Panc1 (cell line): Measurements from ENCODE around the gene OR8B3. TPM values are rescaled to one million over a fixed set of nuclear protein-coding genes. Genes with fewer than 3 reads are reported as not detected.
"Not testable (repeated sequence)": the region's sequence is repeated elsewhere in the genome, so short reads cannot be mapped to it uniquely, and the experiment has no call there.

Experiments used
- ATAC-seq: fragments of 200-7000 bp; cut with Tn5 transposase; 2 replicates; pipeline ENCODE4 v1.9.1; 2020; ENCODE audit warnings: mild to moderate bottlenecking, moderate library complexity
- BruUV-seq: library from RNA; stranded (reverse); fragments of 400-500 nt; replicated peaks from 2 replicates; lab custom pipeline; 2021; lab: Mats Ljungman, UMichigan
- CTCF ChIA-PET: fragments of 300-600 bp; sonication (Branson Sonifier 250); formaldehyde crosslinking; loops from one replicate; lab custom pipeline; 2022; ENCODE audit warnings: antibody characterized with exemption; lab: Charles Lee
- POLR2A ChIA-PET: fragments of 300-600 bp; sonication (Branson Sonifier 250); formaldehyde crosslinking; loops from one replicate; lab custom pipeline; 2022; ENCODE audit warnings: antibody characterized with exemption; lab: Charles Lee
- DNase-seq: peaks from one replicate; pipeline ENCODE4 v3.0.0-alpha.2; 2010; ENCODE audit warnings: low read depth, low spot score
- H3K27ac ChIP-seq: 2 replicates; pipeline ENCODE4 v1.5.1; 2011; ENCODE audit warnings: mild to moderate bottlenecking, low read length, inconsistent platforms
- H3K27me3 ChIP-seq: fragments of 200-500 bp; sonication (Bioruptor generic); 2 replicates; pipeline ENCODE4 v1.6.0; 2014; ENCODE audit warnings: low read length, inconsistent platforms; ENCODE audit not compliant: control insufficient read depth, insufficient read depth
- H3K36me3 ChIP-seq: fragments of 200-500 bp; sonication (Bioruptor generic); 2 replicates; pipeline ENCODE4 v1.5.1; 2014; ENCODE audit warnings: inconsistent platforms, mild to moderate bottlenecking, low read length, moderate library complexity; ENCODE audit not compliant: control insufficient read depth, insufficient read depth
- H3K4me1 ChIP-seq: 2 replicates; pipeline ENCODE4 v1.5.1; 2011; ENCODE audit warnings: inconsistent platforms, mild to moderate bottlenecking, low read length, moderate library complexity; ENCODE audit not compliant: control insufficient read depth, insufficient read depth
- H3K4me3 ChIP-seq, 2 experiments: 2 replicates each; pipeline ENCODE4 v1.5.1; 2011 to 2012; ENCODE audit warnings: low read depth in 2 of 2, low read length in 2 of 2, mild to moderate bottlenecking in 2 of 2, inconsistent platforms in 1 of 2, moderate library complexity in 1 of 2
- H3K9me3 ChIP-seq: fragments of 200-500 bp; sonication (Bioruptor generic); 2 replicates; pipeline ENCODE4 v1.5.1; 2014; ENCODE audit warnings: low read depth, mild to moderate bottlenecking, inconsistent platforms, low read length, moderate library complexity; ENCODE audit not compliant: control insufficient read depth, insufficient read depth
- CTCF ChIP-seq: fragments of 450-650 bp; IDR thresholded peaks from 2 replicates; pipeline ENCODE4 v1.5.1; 2017; ENCODE audit warnings: mild to moderate bottlenecking
- POLR2AphosphoS5 ChIP-seq: IDR thresholded peaks from 2 replicates; pipeline ENCODE4 v1.6.1; 2012; ENCODE audit warnings: mild to moderate bottlenecking, low read depth, low read length, moderate library complexity
- REST ChIP-seq, 2 experiments: IDR thresholded peaks; 2 replicates each; pipeline ENCODE4 v1.6.1; 2011 to 2012; ENCODE audit warnings: low read depth in 2 of 2, control low read depth in 1 of 2, low read length in 1 of 2, mild to moderate bottlenecking in 1 of 2, moderate library complexity in 1 of 2; ENCODE audit not compliant: insufficient read depth in 1 of 2
- SIN3A ChIP-seq: IDR thresholded peaks from 2 replicates; pipeline ENCODE4 v1.6.1; 2012; ENCODE audit warnings: low read depth, mild to moderate bottlenecking, low read length, moderate library complexity, borderline replicate concordance; ENCODE audit not compliant: insufficient read depth
- TCF7L2 ChIP-seq: IDR thresholded peaks from 2 replicates; pipeline ENCODE4 v1.6.1; 2011; ENCODE audit warnings: mild to moderate bottlenecking, low read depth, low read length, inconsistent platforms
- in situ Hi-C: cut with HindIII; loops from 2 replicates; pipeline ENCODE4 v1.10.0; 2016; ENCODE audit warnings: low sequenced_read_pairs, low pct_unique_long_range_greater_than_20kb
- intact Hi-C: fragments of 100-400 bp; cut with micrococcal nuclease; formaldehyde crosslinking; loops from one replicate; pipeline ENCODE4 v1.10.0; 2022; ENCODE audit not compliant: unreplicated experiment
- total RNA-seq: library from RNA; stranded (reverse); gene quantifications from one replicate; pipeline ENCODE4 v1.2.1, GENCODE V29; 2021; ENCODE audit not compliant: unreplicated experiment

OR8B3 gene
- total RNA-seq, 1 experiment from 2014 or later, result not detected

GRCh38 chr11:124415356-124415923, 16.6 kb upstream of the OR8B3 start:
- no TSS peak for BruUV-seq
- Histone ChIP-seq H3K27ac (no peak overlapping the region), H3K4me3 (no peak overlapping the region), H3K4me1 (no peaks in the 10 kb centered on the region), H3K36me3 (no peaks in the 10 kb centered on the region), H3K9me3 (no peaks in the 10 kb centered on the region), H3K27me3 (peaks cover 17% of the 10 kb centered on the region)
- in situ Hi-C loops (no loop called here), intact Hi-C loops (loop anchor here (1.0 kb wide), 1 partner anchor 171 kb away; no protein-coding TSS in a partner anchor)
- CTCF ChIA-PET, result interaction anchor here (0.7 kb wide), 2 partner anchors 170 to 438 kb away, joined by 3 to 8 read pairs; no protein-coding TSS in a partner anchor
- POLR2A ChIA-PET, result no interaction called here
- TF ChIP-seq TCF7L2, result no peak
- TF ChIP-seq CTCF, result peak; percentile 78; the same call in 1 of the 2 replicates
- no peak for TF ChIP-seq POLR2AphosphoS5
- DNase-seq (peak; percentile 12), ATAC-seq (no peak)

GRCh38 chr11:124409906-124410305, 11.1 kb upstream of the OR8B3 start:
- in situ Hi-C loops (no loop called here), intact Hi-C loops (no loop called here)
- H3K9me3 ChIP-seq, result no peaks in the 10 kb centered on the region
- no TSS peak for BruUV-seq
- no peak for TF ChIP-seq POLR2AphosphoS5
- no peaks in the 10 kb centered on the region for H3K4me1 ChIP-seq
- H3K27me3 ChIP-seq, result peaks cover 16% of the 10 kb centered on the region
- no peak overlapping the region for H3K4me3 ChIP-seq
- CTCF ChIA-PET, result no interaction called here
- no peak for DNase-seq
- ATAC-seq, result no peak
- no peak overlapping the region for H3K27ac ChIP-seq
- H3K36me3 ChIP-seq, result no peaks in the 10 kb centered on the region
- POLR2A ChIA-PET, result interaction anchor here (0.7 kb wide), 1 partner anchor 218 kb away, joined by 3 read pairs; no protein-coding TSS in a partner anchor

GRCh38 chr11:124405581-124405980, 6.8 kb upstream of the OR8B3 start:
- Histone ChIP-seq H3K36me3 (no peaks in the 10 kb centered on the region), H3K4me1 (no peaks in the 10 kb centered on the region), H3K27me3 (peaks cover 15% of the 10 kb centered on the region), H3K4me3 (no peak overlapping the region), H3K9me3 (no peaks in the 10 kb centered on the region), H3K27ac (no peak overlapping the region)
- no peak for TF ChIP-seq TCF7L2
- no peak for TF ChIP-seq CTCF
- TF ChIP-seq REST (IDR thresholded peaks at IDR 0.05; ENCODE audit: insufficient read depth in 1 of 2, low read depth in 2 of 2, low read length in 1 of 2), result no peak
- no peak for TF ChIP-seq SIN3A
- no peak for TF ChIP-seq POLR2AphosphoS5
- intact Hi-C loops (no loop called here), in situ Hi-C loops (no loop called here)
- CTCF ChIA-PET, result no interaction called here
- DNase-seq (no peak), ATAC-seq (no peak; the same call in 1 of the 2 replicates)
- POLR2A ChIA-PET, result no interaction called here
- BruUV-seq, result no TSS peak

- H3K27ac ChIP-seq, ATAC-seq, H3K9me3 ChIP-seq, BruUV-seq, H3K4me1 ChIP-seq, POLR2A ChIA-PET, DNase-seq, CTCF ChIA-PET, in situ Hi-C loops, H3K36me3 ChIP-seq, intact Hi-C loops, H3K4me3 ChIP-seq: not testable (repeated sequence)
- peaks cover 10% of the 10 kb centered on the region; the same call in 1 of the 2 replicates for H3K27me3 ChIP-seq
These were observed 4.4 kb upstream of the OR8B3 start for GRCh38 chr11:124403186-124403585.
